PC-9 (cell line): ENCODE measurements around the gene RSPH10B2. TPM values are rescaled to one million over a fixed set of nuclear protein-coding genes. Genes with fewer than 3 reads are reported as not detected.
"Not testable (repeated sequence)": the region's sequence is repeated elsewhere in the genome, so short reads cannot be mapped to it uniquely, and the experiment has no call there.

Experiments used
- BruUV-seq: library from RNA; stranded (reverse); fragments of 400-500 nt; replicated peaks from 2 replicates; lab custom pipeline; 2021; lab: Mats Ljungman, UMichigan
- CTCF ChIA-PET: fragments of 300-600 bp; sonication (Branson Sonifier 250); formaldehyde crosslinking; loops from one replicate; lab custom pipeline; 2022; ENCODE audit warnings: antibody characterized with exemption; lab: Charles Lee
- POLR2A ChIA-PET: fragments of 300-600 bp; sonication (Branson Sonifier 250); formaldehyde crosslinking; loops from one replicate; lab custom pipeline; 2022; ENCODE audit warnings: antibody characterized with exemption; ENCODE audit not compliant: unreplicated experiment; lab: Charles Lee
- DNase-seq, 2 experiments: peaks; one replicate each; pipeline versions ENCODE4 v3.0.0 to v3.0.0-alpha.2; 2015 to 2022; ENCODE audit warnings: mixed read lengths in 1 of 2
- H2AFZ ChIP-seq: fragments of 200-600 bp; sonication (generic); 2 replicates; pipeline ENCODE4 v1.8.1; 2017; ENCODE audit warnings: antibody characterized with exemption
- H3F3A ChIP-seq: fragments of 200-600 bp; sonication (generic); 2 replicates; pipeline ENCODE4 v1.8.1; 2017; ENCODE audit warnings: antibody characterized with exemption, mild to moderate bottlenecking, low read depth; ENCODE audit not compliant: insufficient read depth
- H3K27ac ChIP-seq: fragments of 200-600 bp; sonication (generic); 2 replicates; pipeline ENCODE4 v1.6.1; 2016; ENCODE audit warnings: mixed run types
- H3K27me3 ChIP-seq: fragments of 200-600 bp; sonication (generic); 2 replicates; pipeline ENCODE4 v1.6.1; 2016; ENCODE audit warnings: low read depth, mixed run types; ENCODE audit not compliant: insufficient read depth
- H3K36me3 ChIP-seq: fragments of 200-600 bp; sonication (generic); 2 replicates; pipeline ENCODE4 v1.6.1; 2016; ENCODE audit warnings: low read depth, mixed run types
- H3K4me1 ChIP-seq: fragments of 200-600 bp; sonication (generic); replicated peaks from 2 replicates; pipeline ENCODE4 v1.6.1; 2016; ENCODE audit warnings: mixed run types; ENCODE audit not compliant: insufficient read depth
- H3K4me2 ChIP-seq: fragments of 200-600 bp; sonication (generic); 2 replicates; pipeline ENCODE4 v1.6.1; 2017; ENCODE audit warnings: mixed run types
- H3K4me3 ChIP-seq: fragments of 200-600 bp; sonication (generic); 2 replicates; pipeline ENCODE4 v1.6.1; 2016; ENCODE audit warnings: mixed run types
- H3K79me2 ChIP-seq: fragments of 200-600 bp; sonication (generic); 2 replicates; pipeline ENCODE4 v1.6.1; 2017; ENCODE audit warnings: low read depth, mixed run types
- H3K9me2 ChIP-seq: fragments of 200-600 bp; sonication (generic); 2 replicates; pipeline ENCODE4 v1.8.1; 2017; ENCODE audit warnings: mild to moderate bottlenecking; ENCODE audit not compliant: insufficient read depth
- H3K9me3 ChIP-seq: fragments of 200-600 bp; sonication (generic); 2 replicates; pipeline ENCODE4 v1.8.1; 2016; ENCODE audit warnings: low read depth; ENCODE audit not compliant: insufficient read depth
- H4K20me1 ChIP-seq: fragments of 200-600 bp; sonication (generic); 2 replicates; pipeline ENCODE4 v1.8.1; 2017; ENCODE audit not compliant: insufficient read depth
- CTCF ChIP-seq: fragments of 200-600 bp; sonication (generic); conservative IDR thresholded peaks from 2 replicates; pipeline ENCODE4 v1.6.1; 2017; ENCODE audit warnings: mixed run types, antibody characterized with exemption, mild to moderate bottlenecking, moderate library complexity
- EZH2 ChIP-seq: fragments of 200-600 bp; sonication (generic); IDR thresholded peaks from 2 replicates; pipeline ENCODE4 v1.8.0; 2017; ENCODE audit warnings: antibody characterized with exemption, low read depth
- intact Hi-C: fragments of 100-400 bp; cut with micrococcal nuclease; formaldehyde crosslinking; loops from one replicate; pipeline ENCODE4 v1.10.0; 2022; ENCODE audit not compliant: unreplicated experiment
- total RNA-seq: library from RNA; stranded (reverse); gene quantifications from 2 replicates; pipeline ENCODE4 v1.2.3, GENCODE V29; 2021

RSPH10B2 gene
- total RNA-seq, 1 experiment from 2014 or later = 0.76 TPM

GRCh38 chr7:6833636-6834035 lies 79.7 kb downstream of the RSPH10B2 start:
- Histone ChIP-seq H3K9me3 (no peaks in the 10 kb centered on the region), H4K20me1 (no peaks in the 10 kb centered on the region), H3K36me3 (no peaks in the 10 kb centered on the region), H3K79me2 (no peaks in the 10 kb centered on the region), H3K4me1 (peaks cover 19% of the 10 kb centered on the region), H3K4me2 (no peak overlapping the region), H3K27me3 (no peaks in the 10 kb centered on the region), H3K9me2 (no peaks in the 10 kb centered on the region), H2AFZ (no peak overlapping the region), H3K27ac (no peak overlapping the region), H3F3A (no peaks in the 10 kb centered on the region; the same call in 1 of the 2 replicates), H3K4me3 (no peak overlapping the region)
- ChIA-PET POLR2A (no interaction called here), CTCF (no interaction called here)
- no peak for TF ChIP-seq EZH2
- TF ChIP-seq CTCF = no peak
- intact Hi-C loops = no loop called here
- BruUV-seq = no TSS peak
- no peak for DNase-seq

- BruUV-seq, H3K4me2 ChIP-seq, H3K36me3 ChIP-seq, DNase-seq, H3K79me2 ChIP-seq, CTCF ChIA-PET, POLR2A ChIA-PET, H3K9me2 ChIP-seq, intact Hi-C loops, H2AFZ ChIP-seq, H4K20me1 ChIP-seq, H3K27ac ChIP-seq, H3K27me3 ChIP-seq, H3F3A ChIP-seq, H3K9me3 ChIP-seq, H3K4me3 ChIP-seq: not testable (repeated sequence)
- H3K4me1 ChIP-seq = peaks cover 13% of the 10 kb centered on the region
These were observed 81.6 kb downstream of the RSPH10B2 start for GRCh38 chr7:6835521-6835920.

- H3K36me3 ChIP-seq, CTCF ChIA-PET, H3K9me3 ChIP-seq, H2AFZ ChIP-seq, H3K9me2 ChIP-seq, intact Hi-C loops, H3K4me3 ChIP-seq, H4K20me1 ChIP-seq, H3K27ac ChIP-seq, BruUV-seq, H3F3A ChIP-seq, H3K27me3 ChIP-seq, POLR2A ChIA-PET, H3K79me2 ChIP-seq: not testable (repeated sequence)
- peaks cover 28% of the 10 kb centered on the region for H3K4me1 ChIP-seq
- 0 out of 2 replicates have a peak overlapping the region, but pooled peaks have one; percentile 13 for H3K4me2 ChIP-seq
- peak in 1 of 2 experiments; percentile 61 for DNase-seq
These were observed 83.2 kb downstream of the RSPH10B2 start for GRCh38 chr7:6837081-6837480.

GRCh38 chr7:6842278-6842921 lies 88.5 kb downstream of the RSPH10B2 start:
- H4K20me1 ChIP-seq, CTCF ChIA-PET, H3K27me3 ChIP-seq, POLR2A ChIA-PET, intact Hi-C loops, H2AFZ ChIP-seq, H3K36me3 ChIP-seq, H3K9me3 ChIP-seq, H3K79me2 ChIP-seq, H3K9me2 ChIP-seq, BruUV-seq: not testable (repeated sequence)
- Histone ChIP-seq H3K4me3 (peak overlapping the region; percentile 41; the same call in 1 of the 2 replicates), H3K27ac (0 out of 2 replicates have a peak overlapping the region, but pooled peaks have one; percentile 36), H3K4me2 (peak overlapping the region; percentile 74), H3K4me1 (peaks cover 40% of the 10 kb centered on the region), H3F3A (peaks cover 21% of the 10 kb centered on the region)
- peak; percentile 87 to 93 for DNase-seq

- H3K9me2 ChIP-seq, CTCF ChIA-PET, H3K4me3 ChIP-seq, POLR2A ChIA-PET, H3K9me3 ChIP-seq, intact Hi-C loops, H3K27me3 ChIP-seq, H3K79me2 ChIP-seq, H4K20me1 ChIP-seq, H3K36me3 ChIP-seq, H2AFZ ChIP-seq, BruUV-seq: not testable (repeated sequence)
- peak overlapping the region; percentile 74 for H3K4me2 ChIP-seq
- H3K4me1 ChIP-seq = peaks cover 38% of the 10 kb centered on the region
- DNase-seq = peak; percentile 37 to 62
- peak overlapping the region; percentile 36 for H3K27ac ChIP-seq
- peaks cover 21% of the 10 kb centered on the region for H3F3A ChIP-seq
These were observed 89.2 kb downstream of the RSPH10B2 start for GRCh38 chr7:6843092-6843491.

GRCh38 chr7:6843654-6844053 lies 89.8 kb downstream of the RSPH10B2 start:
- H2AFZ ChIP-seq, H4K20me1 ChIP-seq, intact Hi-C loops, H3K27ac ChIP-seq, POLR2A ChIA-PET, CTCF ChIA-PET, H3K9me2 ChIP-seq, BruUV-seq, H3K79me2 ChIP-seq, H3K4me3 ChIP-seq, DNase-seq, H3K9me3 ChIP-seq, H3K36me3 ChIP-seq, H3K27me3 ChIP-seq: not testable (repeated sequence)
- peaks cover 21% of the 10 kb centered on the region for H3F3A ChIP-seq
- peaks cover 38% of the 10 kb centered on the region for H3K4me1 ChIP-seq
- peak overlapping the region; percentile 74 for H3K4me2 ChIP-seq
